Endodermal cell (in vitro differentiated cells): ENCODE measurements around the gene NANOS2. TPM values are rescaled to one million over a fixed set of nuclear protein-coding genes. Genes with fewer than 3 reads are reported as not detected.

Source experiments
- DNase-seq: peaks from one replicate; pipeline ENCODE4 v3.0.0-alpha.2; 2017
- H3K27ac ChIP-seq: 2 replicates; pipeline ENCODE4 v1.5.1; 2013; ENCODE audit warnings: mild to moderate bottlenecking, low read depth, low read length, moderate library complexity
- H3K27me3 ChIP-seq: 2 replicates; pipeline ENCODE4 v1.6.1; 2013; ENCODE audit warnings: mild to moderate bottlenecking, low read length, moderate library complexity; ENCODE audit not compliant: insufficient read depth, control insufficient read depth, poor library complexity, severe bottlenecking
- H3K36me3 ChIP-seq: 2 replicates; pipeline ENCODE4 v1.7.0; 2013; ENCODE audit warnings: mild to moderate bottlenecking, low read length, moderate library complexity; ENCODE audit not compliant: control insufficient read depth, insufficient read depth
- H3K4me1 ChIP-seq: one replicate; pipeline ENCODE4 v1.7.0; 2013; ENCODE audit warnings: low read length; ENCODE audit not compliant: control insufficient read depth, insufficient read depth
- H3K4me3 ChIP-seq: 2 replicates; pipeline ENCODE4 v1.5.1; 2013; ENCODE audit warnings: mild to moderate bottlenecking, low read length, moderate library complexity
- H3K9ac ChIP-seq: 2 replicates; pipeline ENCODE4 v1.6.1; 2013; ENCODE audit warnings: mild to moderate bottlenecking, low read length, moderate library complexity; ENCODE audit not compliant: poor library complexity, severe bottlenecking; ENCODE audit errors: extremely low read depth
- H3K9me3 ChIP-seq: 2 replicates; pipeline ENCODE4 v1.6.1; 2013; ENCODE audit warnings: mild to moderate bottlenecking, low read length, moderate library complexity; ENCODE audit not compliant: control insufficient read depth
- H3K27ac Mint-ChIP-seq: 2 replicates; pipeline ENCODE4 v1.8.0; 2020; ENCODE audit warnings: mixed read lengths
- H3K27me3 Mint-ChIP-seq: 2 replicates; pipeline ENCODE4 v1.8.0; 2021; ENCODE audit warnings: mild to moderate bottlenecking, mixed read lengths; ENCODE audit not compliant: insufficient read depth
- H3K36me3 Mint-ChIP-seq: 2 replicates; pipeline ENCODE4 v1.8.0; 2020; ENCODE audit warnings: low read depth, mixed read lengths
- H3K4me1 Mint-ChIP-seq: 2 replicates; pipeline ENCODE4 v1.8.0; 2020; ENCODE audit warnings: mixed read lengths
- H3K4me3 Mint-ChIP-seq: 2 replicates; pipeline ENCODE4 v1.8.0; 2020; ENCODE audit warnings: mild to moderate bottlenecking, moderate library complexity, mixed read lengths
- H3K9me3 Mint-ChIP-seq: 2 replicates; pipeline ENCODE4 v1.8.0; 2020; ENCODE audit warnings: mild to moderate bottlenecking, mixed read lengths
- CTCF ChIP-seq: fragments of 200-600 bp; sonication (generic); conservative IDR thresholded peaks from 2 replicates; pipeline ENCODE4 v1.5.0; 2021; ENCODE audit warnings: antibody characterized with exemption, mild to moderate bottlenecking
- WGBS, 2 experiments: methylation state at CpG; one replicate each; pipeline versions ENCODE4 v1.1.5 to v1.1.7; 2013; ENCODE audit warnings: missing lambda C conversion rate in 2 of 2, mixed read lengths in 1 of 2; ENCODE audit not compliant: insufficient coverage in 1 of 2, insufficient read length in 1 of 2; 5-methylcytosine and 5-hydroxymethylcytosine counted together
- total RNA-seq, 2 donors: library from RNA; stranded (reverse); fragmentation: NEBNext Ultra II Directional in 1 of 2; extraction: Animal tissue kit (Norgen Biotek cat#: 25700) in 1 of 2; gene quantifications; 2 replicates in 1 of 2; 3 replicates in 1 of 2; pipeline ENCODE4 v1.2.1, GENCODE V29; 2021

Gene NANOS2
- total RNA-seq, 2 donors from 2014 or later: not detected

DNA sequence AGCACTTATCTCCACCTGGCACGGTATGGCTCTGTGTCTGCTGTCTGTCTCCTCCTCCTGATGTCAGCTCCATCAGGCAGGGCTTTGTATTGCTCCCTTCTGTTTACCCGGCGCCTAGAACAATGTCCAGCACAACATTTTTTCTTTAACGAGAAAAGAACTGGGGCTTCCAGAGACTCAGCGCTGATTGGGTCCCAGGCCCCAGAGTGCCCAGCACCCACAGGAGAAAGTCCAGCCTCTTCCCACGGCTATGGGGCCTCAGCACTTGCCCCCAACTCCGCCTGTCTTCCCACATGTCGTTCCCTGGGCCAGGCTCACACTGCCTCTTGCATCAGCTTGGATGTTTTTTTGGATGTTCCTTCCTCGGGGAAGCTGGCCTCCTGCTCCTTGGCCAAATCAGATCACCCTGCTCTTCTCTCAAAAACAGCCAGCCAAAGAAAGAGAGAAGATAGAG, 19.0 kb downstream of the NANOS2 start:
- Mint-ChIP-seq H3K36me3 (peaks cover 39% of the 10 kb centered on the region), H3K27me3 (peaks cover 1% of the 10 kb centered on the region), H3K4me3 (no peak overlapping the region), H3K4me1 (no peaks in the 10 kb centered on the region), H3K27ac (peak overlapping the region; percentile 12), H3K9me3 (no peaks in the 10 kb centered on the region)
- peaks cover 19% of the 10 kb centered on the region for H3K36me3 ChIP-seq
- no peaks in the 10 kb centered on the region for H3K9me3 ChIP-seq
- no peak overlapping the region for H3K9ac ChIP-seq
- WGBS, 2 experiments: 93 to 94% methylated on average over 7 to 9 of the region's 9 CpGs
- no peaks in the 10 kb centered on the region for H3K27me3 ChIP-seq
- no peak for TF ChIP-seq CTCF
- DNase-seq: no peak
- no peaks in the 10 kb centered on the region for H3K4me1 ChIP-seq
- H3K27ac ChIP-seq: no peak overlapping the region
- H3K4me3 ChIP-seq: no peak overlapping the region

- Mint-ChIP-seq H3K4me3 (no peak overlapping the region), H3K27ac (no peak overlapping the region), H3K27me3 (no peaks in the 10 kb centered on the region), H3K4me1 (peaks cover 2% of the 10 kb centered on the region), H3K36me3 (peaks cover 22% of the 10 kb centered on the region), H3K9me3 (no peaks in the 10 kb centered on the region)
- 95 to 100% methylated on average over 1 to 15 of the region's 17 CpGs for WGBS, 2 experiments
- Histone ChIP-seq H3K9me3 (no peaks in the 10 kb centered on the region), H3K9ac (no peak overlapping the region), H3K27ac (no peak overlapping the region), H3K4me1 (no peaks in the 10 kb centered on the region), H3K4me3 (no peak overlapping the region), H3K27me3 (no peaks in the 10 kb centered on the region), H3K36me3 (no peaks in the 10 kb centered on the region)
- TF ChIP-seq CTCF: no peak
- DNase-seq: no peak
Measured at GRCh38 chr19:45890877-45891276, 23.7 kb downstream of the NANOS2 start.

- Histone ChIP-seq H3K27me3 (no peaks in the 10 kb centered on the region), H3K36me3 (no peaks in the 10 kb centered on the region), H3K27ac (no peak overlapping the region), H3K9me3 (no peaks in the 10 kb centered on the region), H3K4me1 (no peaks in the 10 kb centered on the region), H3K4me3 (no peak overlapping the region), H3K9ac (no peak overlapping the region)
- Mint-ChIP-seq H3K4me3 (no peak overlapping the region), H3K4me1 (peaks cover 2% of the 10 kb centered on the region), H3K27ac (no peak overlapping the region), H3K9me3 (no peaks in the 10 kb centered on the region), H3K27me3 (no peaks in the 10 kb centered on the region), H3K36me3 (peaks cover 10% of the 10 kb centered on the region)
- TF ChIP-seq CTCF: no peak
- WGBS, 2 experiments: 75 to 80% methylated on average over 3 to 6 of the region's 6 CpGs
- DNase-seq: no peak
Measured at GRCh38 chr19:45889210-45889885, 25.2 kb downstream of the NANOS2 start.
